Glomerular visceral epithelial cell (primary cell): Measurements from ENCODE around the gene ARSB.
A peak's percentile ranks its signal among the peaks of the same experiment; 100 is the strongest.

Source experiments
- DNase-seq: peaks from one replicate; pipeline ENCODE4 v3.0.0-alpha.2; 2016; ENCODE audit errors: extremely low spot score

ARSB gene

DNA sequence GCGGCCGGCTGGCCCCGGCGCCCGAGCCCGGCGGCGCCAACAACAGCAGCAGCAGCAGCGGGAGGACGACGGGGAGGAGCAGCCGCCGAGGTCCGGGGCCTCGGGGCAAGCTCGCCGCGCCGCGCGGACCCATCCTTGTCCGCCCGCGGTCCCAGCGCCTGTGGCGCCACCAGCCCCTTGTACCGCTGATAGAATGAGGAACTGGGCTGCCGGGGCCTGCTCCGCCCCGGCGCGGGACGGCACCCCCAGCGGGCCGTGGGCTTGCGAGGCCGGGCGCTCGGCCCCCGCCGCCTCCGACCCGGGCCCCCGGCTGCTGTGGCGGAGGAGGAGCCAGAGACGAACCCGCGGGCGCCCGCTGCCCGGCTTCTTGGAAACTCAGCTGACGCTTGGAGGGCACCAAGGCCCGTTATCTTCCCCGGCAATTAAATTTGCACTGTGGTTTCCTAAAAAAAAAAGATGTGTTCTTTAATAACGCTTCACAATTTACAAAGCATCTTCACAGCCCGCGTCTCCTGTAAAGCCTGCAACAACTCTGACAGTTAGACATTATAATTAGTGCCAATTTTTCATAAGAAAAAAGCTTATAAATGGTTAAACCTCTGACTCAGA, at the start of gene ARSB:
ARSB (minus strand) TSS at position 195 of the 609 bp plus-strand sequence; CDS start at position 133, 62 bp downstream.
- peak; percentile 59 for DNase-seq

DNA sequence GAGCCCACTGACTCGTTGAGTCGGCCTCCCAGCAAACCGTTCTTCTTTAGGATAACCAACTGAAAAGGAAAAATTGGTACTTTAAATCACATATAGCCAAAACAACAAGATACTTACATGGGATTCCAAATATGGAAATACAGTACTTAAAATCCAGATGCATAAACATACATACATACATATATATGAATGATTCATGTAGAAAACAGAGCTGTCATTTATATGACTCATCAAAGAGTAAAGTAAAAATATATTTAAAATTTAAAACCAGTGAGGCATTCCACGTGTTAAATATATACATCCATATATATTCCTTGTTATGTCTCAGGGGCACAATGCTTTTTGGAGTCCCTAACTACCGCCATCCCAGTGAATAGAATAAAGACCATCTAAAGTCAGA, 47.7 kb upstream of the ARSB start:
- DNase-seq: no peak

DNA sequence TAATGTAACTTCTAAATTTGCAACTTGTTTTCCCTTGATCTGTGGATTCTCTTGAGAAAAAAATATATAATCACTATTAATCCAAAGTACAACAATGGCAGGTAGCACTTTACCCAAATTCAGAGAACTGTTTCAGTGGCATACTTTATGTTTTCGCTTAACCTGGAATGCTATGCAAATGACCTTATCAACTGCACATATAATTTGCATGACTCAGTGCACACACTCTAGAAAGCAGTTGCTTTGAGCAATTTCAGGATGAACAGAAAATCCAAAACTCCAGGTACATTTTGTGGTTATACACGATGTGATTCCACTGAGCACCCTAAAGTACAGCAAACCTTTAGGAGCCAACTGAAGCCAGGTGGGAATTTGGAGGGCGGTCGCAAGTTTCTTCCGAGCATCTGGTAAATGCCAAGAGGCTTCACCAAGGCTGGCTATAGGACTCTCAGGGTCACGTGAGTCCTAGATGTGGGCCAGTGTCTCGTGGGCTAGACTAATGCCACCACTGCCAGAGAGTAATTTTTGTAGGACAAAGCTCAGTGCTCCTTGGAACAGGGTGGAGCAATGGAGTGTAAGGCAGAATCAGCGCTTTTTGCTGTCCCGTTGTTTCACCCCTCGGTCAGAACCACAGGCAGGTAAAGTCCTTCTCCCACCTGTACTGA, 47.1 kb upstream of the ARSB start:
- no peak for DNase-seq

DNA sequence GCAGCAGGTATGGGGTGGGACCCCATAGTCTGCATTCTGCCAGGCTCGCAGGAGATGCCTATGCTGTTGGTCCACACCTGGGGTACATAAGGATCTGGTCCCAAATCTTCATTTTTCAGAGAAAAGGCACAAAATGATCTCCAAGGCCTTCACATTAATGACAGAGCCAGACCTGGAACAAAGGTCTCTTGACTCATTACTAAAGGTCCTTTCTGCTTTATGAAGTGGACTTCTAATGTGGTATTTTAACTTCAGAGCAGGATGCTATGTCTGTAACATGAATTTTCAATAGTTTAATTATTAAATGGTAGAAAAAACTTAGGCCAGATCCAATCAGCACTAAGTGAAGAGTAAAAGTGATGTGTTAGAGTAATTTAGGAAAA, 46.4 kb upstream of the ARSB start:
- DNase-seq: no peak

DNA sequence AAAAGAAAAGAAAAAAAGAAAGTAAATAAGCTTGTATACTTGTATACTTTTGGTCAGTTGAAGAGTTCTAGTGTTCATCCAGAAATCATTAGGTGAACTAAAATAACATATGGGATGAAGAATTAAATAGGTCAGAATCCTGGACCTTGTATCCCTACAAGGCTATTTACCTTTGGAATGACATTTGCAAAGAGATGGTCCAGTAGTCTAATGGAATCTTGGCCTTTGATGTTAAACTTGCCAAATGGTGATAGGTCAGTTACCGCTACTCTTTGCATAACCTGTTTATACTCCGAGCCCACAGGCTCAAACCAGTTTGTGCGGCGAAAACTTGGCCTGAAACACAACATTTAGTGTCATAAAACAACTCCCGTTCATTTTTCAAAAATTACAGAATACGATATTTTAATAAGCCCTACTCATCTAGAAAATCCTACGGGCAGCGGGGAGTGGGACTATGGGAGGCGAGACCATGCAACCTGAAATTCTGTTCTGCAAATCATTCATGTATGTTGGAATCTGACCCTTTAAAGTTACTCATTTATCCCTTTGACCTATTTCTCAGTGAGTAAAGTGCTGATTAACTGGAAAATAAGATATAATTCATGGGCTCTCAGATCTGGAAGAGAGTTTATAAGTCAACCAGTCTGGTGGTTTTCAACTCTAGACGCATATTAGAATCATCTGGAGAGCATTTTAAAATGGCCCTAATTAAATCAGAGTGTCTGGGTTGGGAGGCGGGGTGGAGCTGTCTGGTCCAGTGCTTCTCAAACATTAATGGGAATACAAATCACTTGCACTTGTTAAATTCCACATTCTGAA, 45.8 kb upstream of the ARSB start:
- no peak for DNase-seq

DNA sequence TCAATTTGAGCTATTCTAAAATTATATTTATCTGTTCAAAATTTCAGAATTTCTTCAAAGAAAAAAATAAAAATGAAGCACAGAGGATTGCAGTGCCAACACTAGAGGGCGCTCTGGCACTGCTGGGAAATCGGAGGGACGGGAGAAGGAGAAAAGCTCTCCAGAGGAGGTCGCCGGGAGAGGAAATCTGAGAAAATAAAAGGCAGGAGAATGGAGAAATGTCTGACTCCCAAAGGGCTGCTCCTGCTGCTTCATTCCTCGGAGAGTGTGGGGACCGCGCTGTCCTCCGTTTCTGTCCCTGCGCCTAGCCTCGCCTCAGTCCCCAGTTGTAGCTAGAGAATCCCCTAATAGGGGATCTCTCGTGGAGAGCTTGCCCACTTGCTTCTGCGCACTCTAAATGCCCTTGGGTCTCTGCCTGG, 40.0 kb upstream of the ARSB start:
- DNase-seq: peak; percentile 72

DNA sequence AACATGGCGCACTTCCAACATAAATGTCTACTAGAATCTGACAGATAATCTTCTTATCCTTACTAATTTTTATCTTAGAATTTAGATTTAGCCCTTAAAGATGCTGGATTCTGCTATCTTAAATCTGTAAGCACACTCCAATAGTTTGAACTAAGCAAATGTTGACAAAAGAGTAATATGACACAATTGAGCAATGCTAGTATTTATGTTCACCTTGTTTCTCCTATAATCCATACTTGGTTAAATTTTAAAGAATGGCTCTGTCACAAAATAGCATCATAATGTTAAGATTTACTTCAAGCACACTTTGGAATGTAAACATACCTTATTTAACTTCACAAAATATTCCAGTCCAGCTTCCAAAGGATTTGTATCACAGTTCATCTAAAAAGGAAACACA, 38.8 kb upstream of the ARSB start:
- no peak for DNase-seq

DNA sequence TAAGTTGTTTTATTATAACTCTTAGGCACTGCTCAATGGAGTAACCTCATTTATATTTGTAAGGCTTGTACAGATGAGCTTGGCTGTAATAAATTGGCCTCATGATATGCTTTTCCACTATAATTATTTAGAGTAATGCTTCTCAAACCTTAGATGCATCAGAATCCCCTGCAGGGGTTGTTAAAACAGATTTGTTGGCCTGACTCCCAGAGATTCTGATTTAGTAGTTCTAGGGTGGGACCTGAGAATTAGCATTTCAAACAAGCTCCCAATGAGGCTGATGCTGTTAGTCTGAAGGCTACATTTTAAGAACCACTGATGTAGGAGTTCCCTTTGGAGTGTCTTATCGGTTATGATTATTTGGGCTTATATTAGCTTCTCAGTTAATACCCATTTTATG, 38.2 kb upstream of the ARSB start:
- DNase-seq: no peak

DNA sequence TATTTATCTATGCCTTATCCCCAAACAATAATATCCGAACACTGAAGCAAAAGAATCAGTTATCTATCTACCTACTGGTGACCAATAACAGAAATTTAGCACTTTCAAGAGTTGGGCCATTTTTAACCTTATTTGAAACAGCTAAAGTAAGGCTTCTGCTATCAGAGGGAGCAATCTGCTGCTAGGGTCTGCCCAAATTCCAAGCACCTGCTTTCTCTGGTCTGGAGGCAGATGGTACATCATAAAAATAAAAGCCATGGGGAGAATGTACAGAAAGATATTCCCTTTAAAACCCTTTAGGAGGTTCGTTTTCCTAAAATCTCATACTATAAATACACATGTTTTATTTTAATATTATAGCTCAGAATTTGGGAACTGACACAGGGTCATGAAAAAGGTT, 37.7 kb upstream of the ARSB start:
- no peak for DNase-seq

DNA sequence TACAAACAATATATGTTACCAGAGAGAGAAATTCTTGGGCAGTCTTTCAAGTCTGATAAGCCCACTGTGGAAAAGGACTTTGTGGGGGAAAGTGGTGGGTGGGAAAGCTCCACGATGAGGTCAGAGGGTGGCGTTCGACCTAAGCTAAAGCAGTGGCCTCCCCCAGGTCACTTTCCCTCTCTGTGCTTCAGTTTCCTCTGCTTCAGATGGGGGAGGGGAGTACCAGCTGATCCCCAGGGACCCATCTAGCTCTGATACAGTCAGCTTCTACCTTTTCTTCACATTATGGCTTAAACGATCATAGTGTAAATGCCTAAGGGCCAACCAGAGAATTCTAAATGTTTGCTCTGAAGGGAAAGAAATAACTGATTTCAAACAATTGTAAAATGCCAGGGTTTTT, 36.6 kb upstream of the ARSB start:
- no peak for DNase-seq

DNA sequence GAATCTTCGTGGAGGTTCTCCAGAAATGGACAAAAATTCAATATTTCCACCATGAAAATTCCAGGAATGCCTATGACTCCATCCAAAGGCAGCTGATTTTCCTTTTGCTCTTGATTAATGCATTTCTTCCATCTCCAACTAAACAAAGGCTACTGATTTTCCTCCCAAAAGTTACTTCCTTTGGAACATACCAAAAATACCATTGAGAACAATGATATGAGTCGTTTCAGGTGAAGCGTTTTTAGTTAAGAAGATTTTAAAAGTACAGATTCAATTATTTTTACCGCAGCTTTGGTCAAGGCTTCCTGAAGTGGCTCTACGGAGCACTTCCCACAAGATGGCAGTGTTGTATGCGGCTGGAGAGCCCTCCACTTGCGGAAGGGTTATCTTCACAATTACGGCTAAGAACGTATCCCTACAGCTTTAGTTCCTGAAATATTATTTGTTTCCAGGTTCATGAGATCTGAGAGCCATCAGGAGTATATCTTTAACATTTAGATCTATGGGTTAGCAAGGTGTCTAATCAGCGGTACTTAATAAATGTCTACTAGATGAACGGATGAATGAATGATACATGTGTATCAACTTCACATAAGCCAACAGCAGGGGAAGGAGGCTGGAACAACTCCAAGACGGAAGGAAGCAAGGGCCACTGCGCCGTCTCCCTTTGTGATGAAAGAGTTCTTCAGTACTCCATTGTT, 35.9 kb upstream of the ARSB start:
- peak; percentile 71 for DNase-seq

DNA sequence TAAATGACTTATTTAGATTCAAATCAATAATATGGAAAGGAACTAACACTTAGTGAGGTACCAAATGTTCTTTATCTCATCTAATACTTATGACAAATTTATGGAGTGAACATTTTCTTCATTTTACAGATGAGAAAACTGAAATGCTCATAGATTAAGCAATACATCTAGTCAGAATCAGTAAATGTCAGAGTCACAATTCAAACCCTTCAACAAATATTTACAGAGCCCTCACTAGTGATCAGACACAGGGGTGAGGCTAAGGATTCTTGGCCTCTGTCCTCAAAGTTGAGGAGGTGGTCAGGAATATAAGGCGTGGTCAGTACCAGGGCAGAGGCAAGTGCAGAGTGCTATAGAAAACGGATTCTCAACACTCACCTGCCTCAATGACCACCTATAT, 29.5 kb upstream of the ARSB start:
- DNase-seq: no peak

DNA sequence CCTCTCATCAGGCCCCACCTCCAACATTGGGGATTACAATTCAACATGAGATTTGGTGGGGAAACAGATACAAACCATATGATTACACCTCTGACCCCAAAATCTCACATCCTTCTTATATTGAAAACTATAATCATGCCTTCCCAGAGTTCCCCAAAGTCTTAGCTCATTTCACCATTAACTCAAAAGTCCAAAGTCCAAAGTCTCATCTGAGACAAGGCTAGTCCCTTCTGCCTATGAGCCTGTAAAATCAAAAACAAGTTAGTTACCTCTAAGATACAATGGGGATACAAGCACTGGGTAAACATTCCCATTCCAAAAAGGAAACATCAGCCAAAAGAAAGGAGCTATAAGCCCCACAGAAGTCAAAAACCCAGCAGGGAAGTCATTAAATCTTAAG, 26.8 kb upstream of the ARSB start:
- no peak for DNase-seq

DNA sequence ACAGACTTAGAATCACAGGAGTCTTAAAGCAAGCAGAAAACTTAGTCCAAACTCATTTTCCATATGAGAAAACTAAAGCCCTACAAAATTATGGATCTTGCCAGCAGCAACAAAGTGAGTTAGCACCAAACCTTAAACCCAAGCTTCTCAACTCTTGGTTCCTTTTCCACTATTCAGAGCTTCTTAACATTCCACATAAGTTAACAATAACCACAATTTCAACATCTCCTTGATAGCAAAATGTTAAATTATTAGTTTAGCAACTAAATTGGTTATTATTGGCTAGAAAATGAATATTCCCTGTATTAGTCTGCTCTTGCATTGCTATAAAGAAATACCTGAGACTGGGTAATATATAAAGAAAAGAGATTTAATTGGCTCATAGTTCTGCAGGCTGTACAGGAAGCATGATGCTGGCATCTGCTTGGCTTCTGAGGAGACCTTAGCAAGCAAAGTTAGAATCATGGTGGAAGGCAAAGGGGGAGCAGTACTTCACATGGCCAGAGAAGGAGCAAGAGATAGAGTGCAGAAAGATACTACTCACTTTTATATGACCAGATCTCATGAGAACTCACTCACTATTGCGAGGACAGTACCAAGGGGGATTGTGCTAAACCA, 26.2 kb upstream of the ARSB start:
- no peak for DNase-seq

DNA sequence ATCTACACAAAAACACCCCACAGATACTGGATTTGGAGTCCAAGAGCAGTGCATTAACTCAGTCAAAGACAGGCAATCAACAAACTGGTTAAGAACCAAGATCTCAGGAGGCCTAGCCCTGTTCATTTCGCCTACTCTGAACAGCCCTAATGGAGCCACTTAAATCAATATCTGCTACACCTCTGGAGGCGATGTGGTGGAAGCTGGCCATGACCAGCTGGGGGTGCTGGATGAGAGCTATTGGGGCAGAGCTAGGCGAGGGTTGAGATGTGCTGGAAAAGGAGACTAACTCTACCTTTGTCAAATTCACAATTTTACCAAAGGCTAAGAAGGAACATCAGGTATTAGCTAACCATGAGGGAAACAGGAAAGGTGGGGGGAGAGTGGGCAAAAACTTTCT, 23.3 kb upstream of the ARSB start:
- DNase-seq: no peak

DNA sequence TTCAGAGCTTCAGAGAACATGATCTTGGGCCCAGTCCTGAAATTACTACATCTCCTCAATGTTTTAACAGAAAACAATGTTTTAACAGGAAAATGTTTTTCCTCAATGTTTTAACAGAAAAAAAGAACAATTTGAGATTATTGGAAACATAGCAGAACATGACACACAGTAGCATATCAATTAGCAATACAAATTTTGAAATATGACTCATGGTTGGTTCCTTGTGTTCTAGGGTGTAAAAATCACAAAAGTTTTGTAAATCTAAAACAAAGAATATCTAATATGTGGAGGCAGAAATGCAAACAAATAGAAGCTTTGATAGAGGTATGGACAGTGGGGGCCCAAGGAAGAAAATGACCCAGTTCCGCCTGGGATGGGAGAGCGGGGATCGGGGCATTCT, 22.8 kb upstream of the ARSB start:
- no peak for DNase-seq

DNA sequence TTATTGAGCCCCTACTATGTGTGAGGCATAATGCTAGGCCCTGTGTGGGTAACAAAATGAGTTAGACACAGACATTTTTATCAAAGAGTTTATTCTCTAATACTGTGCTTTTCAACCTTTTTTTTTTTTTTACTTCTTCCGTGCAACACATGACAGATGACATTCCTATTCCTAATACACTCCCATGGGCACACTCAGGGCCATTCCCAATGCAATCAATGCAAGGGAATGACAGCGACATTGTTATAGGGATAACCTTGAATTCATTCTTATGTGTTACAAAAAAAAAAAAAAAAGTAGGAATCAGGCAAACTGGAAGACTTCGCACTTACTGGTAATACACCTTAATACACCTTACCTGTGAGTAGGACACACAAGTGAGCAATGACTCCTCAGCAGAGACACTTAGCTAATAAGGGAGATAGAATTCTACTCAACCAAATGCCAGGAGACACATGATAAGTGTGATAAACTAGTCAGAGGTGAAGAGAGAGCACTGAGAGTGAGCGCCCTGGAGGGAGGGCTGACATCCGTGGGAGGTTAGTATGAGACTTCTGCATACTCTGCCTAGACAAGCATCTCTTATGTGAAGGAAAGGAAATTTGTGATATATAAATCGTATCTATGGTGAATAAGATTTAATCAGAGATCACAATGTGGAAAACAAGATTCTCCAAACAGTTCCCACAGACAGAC, 21.0 kb upstream of the ARSB start:
- no peak for DNase-seq

DNA sequence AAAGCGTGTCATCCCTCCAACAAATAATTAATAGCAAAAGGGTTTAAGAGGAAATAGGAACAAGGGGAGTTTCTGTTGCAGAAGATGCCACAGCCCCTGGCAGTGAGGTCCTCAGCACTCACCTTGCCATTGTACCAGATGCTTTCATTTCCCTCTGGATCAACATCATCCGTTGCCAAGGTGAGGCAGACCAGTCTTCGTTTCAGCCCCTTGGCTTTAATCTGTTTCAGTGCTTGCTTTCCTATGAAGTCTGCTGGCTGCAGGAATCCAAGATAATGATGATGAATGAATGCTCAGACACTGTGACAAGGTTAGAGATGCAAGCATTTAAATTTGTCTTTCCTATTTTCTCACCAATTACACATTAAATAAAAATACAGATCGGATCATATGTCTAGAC, 20.0 kb upstream of the ARSB start:
- DNase-seq: no peak

DNA sequence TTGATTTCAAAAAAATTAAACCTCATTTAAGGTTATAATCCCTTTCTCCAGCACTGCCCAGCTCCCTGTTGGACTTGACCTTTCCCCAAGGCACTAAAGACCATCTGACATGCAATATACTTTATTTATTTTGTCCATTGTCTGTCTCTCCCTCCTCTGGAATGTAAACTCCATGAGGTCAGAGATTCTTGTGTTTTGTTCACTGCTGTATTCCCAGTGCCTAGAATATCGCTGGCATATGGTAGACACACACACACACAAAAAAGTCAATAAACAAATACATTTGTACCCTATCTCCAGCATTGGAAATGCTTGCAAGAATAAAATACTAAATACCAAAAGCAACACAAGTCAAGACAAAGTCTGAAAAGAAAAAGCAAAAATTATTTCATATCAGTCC, 17.3 kb upstream of the ARSB start:
- DNase-seq: no peak

DNA sequence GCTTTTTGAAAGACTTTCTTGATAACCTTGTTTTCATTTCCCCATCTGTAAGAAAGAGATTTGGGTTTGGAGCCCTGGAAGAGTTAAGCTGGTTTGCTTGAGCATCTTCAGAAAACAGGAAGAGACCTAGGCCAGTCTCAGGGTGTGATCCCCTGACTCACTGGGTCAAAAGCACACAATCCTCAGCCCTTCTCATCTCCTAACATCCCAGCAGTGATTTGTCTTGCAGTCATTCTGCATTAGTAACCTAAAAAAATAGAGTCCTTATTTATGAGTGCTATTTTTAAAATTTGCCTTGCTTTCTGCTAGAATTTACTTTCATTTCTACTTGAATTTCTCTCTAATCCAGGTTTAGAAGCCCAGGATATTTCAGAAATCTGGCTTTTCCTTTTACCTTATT, 16.4 kb upstream of the ARSB start:
- no peak for DNase-seq

DNA sequence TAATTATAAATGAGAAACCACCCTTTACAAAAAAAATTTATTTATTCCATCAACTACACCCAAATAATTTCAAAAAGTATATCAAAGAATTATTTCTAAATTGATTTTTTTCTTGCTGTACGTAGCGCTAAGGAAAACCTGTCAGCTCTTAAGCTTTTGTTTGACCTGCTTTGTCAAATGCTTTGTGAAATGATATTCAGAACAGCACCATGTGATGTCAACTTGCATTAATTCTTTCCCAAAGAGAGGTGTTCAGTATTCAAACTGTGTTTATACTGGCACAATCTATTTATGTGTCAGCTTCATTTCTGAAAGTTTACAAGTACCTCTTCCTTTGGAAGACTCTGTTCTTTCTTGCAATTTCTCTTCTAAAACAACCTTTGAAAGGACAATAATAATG, 12.0 kb upstream of the ARSB start:
- DNase-seq: no peak
